Measurements from ENCODE around the gene NT5C1B.
"Not testable (repeated sequence)": the region's sequence is repeated elsewhere in the genome, so short reads cannot be mapped to it uniquely, and the experiment has no call there.

The NT5C1B gene

GRCh38 chr2:18589354-18589753, at the start of gene NT5C1B:
Gene NT5C1B (minus strand): TSS chr2:18589569. CDS start chr2:18589468, 101 bp downstream.
- DNase-seq (ENCODE audit: low read depth in 2 of 2) = no peak

- DNase-seq (ENCODE audit: low read depth in 2 of 2) = no peak
Measured at GRCh38 chr2:18637196-18637595, 47.8 kb upstream of the NT5C1B start.

GRCh38 chr2:18632699-18633098, 43.3 kb upstream of the NT5C1B start:
- DNase-seq (ENCODE audit: low read depth in 2 of 2) = not testable (repeated sequence)

GRCh38 chr2:18630941-18631340, 41.6 kb upstream of the NT5C1B start:
- DNase-seq (ENCODE audit: low read depth in 2 of 2) = no peak

GRCh38 chr2:18630541-18630940, 41.2 kb upstream of the NT5C1B start:
- DNase-seq (ENCODE audit: low read depth in 2 of 2) = no peak

GRCh38 chr2:18630101-18630500, 40.7 kb upstream of the NT5C1B start:
- no peak for DNase-seq (ENCODE audit: low read depth in 2 of 2)

GRCh38 chr2:18626958-18627650, 37.7 kb upstream of the NT5C1B start:
- DNase-seq (ENCODE audit: low read depth in 2 of 2) = no peak

GRCh38 chr2:18626256-18626668, 36.9 kb upstream of the NT5C1B start:
- DNase-seq (ENCODE audit: low read depth in 2 of 2) = no peak

GRCh38 chr2:18625563-18625962, 36.2 kb upstream of the NT5C1B start:
- no peak for DNase-seq (ENCODE audit: low read depth in 2 of 2)

GRCh38 chr2:18623782-18624181, 34.4 kb upstream of the NT5C1B start:
- DNase-seq (ENCODE audit: low read depth in 2 of 2) = no peak

GRCh38 chr2:18620867-18621632, 31.7 kb upstream of the NT5C1B start:
- no peak for DNase-seq (ENCODE audit: low read depth in 2 of 2)

- DNase-seq (ENCODE audit: low read depth in 2 of 2) = no peak
Measured at GRCh38 chr2:18619091-18619490, 29.7 kb upstream of the NT5C1B start.

- no peak for DNase-seq (ENCODE audit: low read depth in 2 of 2)
Measured at GRCh38 chr2:18614041-18614440, 24.7 kb upstream of the NT5C1B start.

GRCh38 chr2:18612133-18612532, 22.8 kb upstream of the NT5C1B start:
- no peak for DNase-seq (ENCODE audit: low read depth in 2 of 2)

GRCh38 chr2:18611604-18612003, 22.2 kb upstream of the NT5C1B start:
- DNase-seq (ENCODE audit: low read depth in 2 of 2) = no peak

GRCh38 chr2:18611184-18611583, 21.8 kb upstream of the NT5C1B start:
- DNase-seq (ENCODE audit: low read depth in 2 of 2) = no peak

- no peak for DNase-seq (ENCODE audit: low read depth in 2 of 2)
Measured at GRCh38 chr2:18610651-18611050, 21.3 kb upstream of the NT5C1B start.

- no peak for DNase-seq (ENCODE audit: low read depth in 2 of 2)
Measured at GRCh38 chr2:18610090-18610489, 20.7 kb upstream of the NT5C1B start.

GRCh38 chr2:18605115-18605514, 15.7 kb upstream of the NT5C1B start:
- DNase-seq (ENCODE audit: low read depth in 2 of 2) = no peak

- DNase-seq (ENCODE audit: low read depth in 2 of 2) = no peak
Measured at GRCh38 chr2:18604531-18604885, 15.1 kb upstream of the NT5C1B start.

- no peak for DNase-seq (ENCODE audit: low read depth in 2 of 2)
Measured at GRCh38 chr2:18603854-18604530, 14.6 kb upstream of the NT5C1B start.

GRCh38 chr2:18602298-18602697, 12.9 kb upstream of the NT5C1B start:
- no peak for DNase-seq (ENCODE audit: low read depth in 2 of 2)

GRCh38 chr2:18600255-18600613, 10.9 kb upstream of the NT5C1B start:
- no peak for DNase-seq (ENCODE audit: low read depth in 2 of 2)
